DMS 273 (cell line): ENCODE results near the gene SHLD1.
"Not testable (repeated sequence)": the region's sequence is repeated elsewhere in the genome, so short reads cannot be mapped to it uniquely, and the experiment has no call there.

Source experiments
- DNase-seq: peaks from one replicate; lab custom pipeline; 2025; ENCODE audit not compliant: unreplicated experiment; lab: John Stamatoyannopoulos, UW

SHLD1 gene

GRCh38 chr20:5749952-5750779 lies at the start of gene SHLD1:
Gene SHLD1 (plus strand): TSS chr20:5750401. CDS start chr20:5772866, 22,465 bp downstream.
- DNase-seq = peak; percentile 95

- not testable (repeated sequence) for DNase-seq
These were observed 47.9 kb upstream of the SHLD1 start for GRCh38 chr20:5702339-5702738.

- no peak for DNase-seq
These were observed 46.5 kb upstream of the SHLD1 start for GRCh38 chr20:5703681-5704101.

- DNase-seq = no peak
These were observed 44.4 kb upstream of the SHLD1 start for GRCh38 chr20:5705827-5706226.

- DNase-seq = no peak
These were observed 43.4 kb upstream of the SHLD1 start for GRCh38 chr20:5706797-5707196.

GRCh38 chr20:5710551-5710950 lies 39.6 kb upstream of the SHLD1 start:
- no peak for DNase-seq

GRCh38 chr20:5714261-5715041 lies 35.8 kb upstream of the SHLD1 start:
- peak; percentile 16 for DNase-seq

- DNase-seq = no peak
These were observed 34.9 kb upstream of the SHLD1 start for GRCh38 chr20:5715071-5715841.

GRCh38 chr20:5716953-5717352 lies 33.2 kb upstream of the SHLD1 start:
- DNase-seq = no peak

- DNase-seq = peak; percentile 34
These were observed 31.2 kb upstream of the SHLD1 start for GRCh38 chr20:5718896-5719595.

- no peak for DNase-seq
These were observed 30.3 kb upstream of the SHLD1 start for GRCh38 chr20:5719861-5720403.

- no peak for DNase-seq
These were observed 29.5 kb upstream of the SHLD1 start for GRCh38 chr20:5720696-5721095.

GRCh38 chr20:5721356-5721755 lies 28.8 kb upstream of the SHLD1 start:
- not testable (repeated sequence) for DNase-seq

GRCh38 chr20:5722927-5723326 lies 27.3 kb upstream of the SHLD1 start:
- no peak for DNase-seq

- not testable (repeated sequence) for DNase-seq
These were observed 25.1 kb upstream of the SHLD1 start for GRCh38 chr20:5725183-5725463.

- no peak for DNase-seq
These were observed 23.1 kb upstream of the SHLD1 start for GRCh38 chr20:5727018-5727515.

GRCh38 chr20:5729348-5729747 lies 20.9 kb upstream of the SHLD1 start:
- DNase-seq = no peak

- no peak for DNase-seq
These were observed 20.1 kb upstream of the SHLD1 start for GRCh38 chr20:5730131-5730530.

- no peak for DNase-seq
These were observed 18.3 kb upstream of the SHLD1 start for GRCh38 chr20:5731753-5732366.

GRCh38 chr20:5734602-5735001 lies 15.6 kb upstream of the SHLD1 start:
- no peak for DNase-seq
